Activated CD4-positive, alpha-beta T cell treated with anti-CD3 and anti-CD28 coated beads, Interleukin-2, amount 10 ng/mL, durations not matched to agents 24 days and 14 days (primary cell): ENCODE results near the gene PRDM2. TPM values are rescaled to one million over a fixed set of nuclear protein-coding genes. Genes with fewer than 3 reads are reported as not detected.

Experiments
- DNase-seq: peaks from one replicate; pipeline ENCODE4 v3.0.0; 2022
- H3K27ac Mint-ChIP-seq: one replicate; pipeline ENCODE4 v1.8.0; 2022; ENCODE audit warnings: mild to moderate bottlenecking, mixed read lengths
- H3K27me3 Mint-ChIP-seq: one replicate; pipeline ENCODE4 v1.8.0; 2022; ENCODE audit warnings: mixed read lengths
- H3K36me3 Mint-ChIP-seq: one replicate; pipeline ENCODE4 v1.8.0; 2022; ENCODE audit warnings: low read depth, mild to moderate bottlenecking, mixed read lengths
- H3K4me1 Mint-ChIP-seq: one replicate; pipeline ENCODE4 v1.8.0; 2021; ENCODE audit warnings: mixed read lengths
- H3K4me3 Mint-ChIP-seq: one replicate; pipeline ENCODE4 v1.8.0; 2022; ENCODE audit warnings: mild to moderate bottlenecking, moderate library complexity, mixed read lengths
- H3K9me3 Mint-ChIP-seq: one replicate; pipeline ENCODE4 v1.8.0; 2021; ENCODE audit warnings: mixed read lengths
- intact Hi-C: fragments of 100-400 bp; cut with micrococcal nuclease; formaldehyde crosslinking; loops from one replicate; pipeline ENCODE4 v1.15.1; 2023
- total RNA-seq: library from RNA; stranded (reverse); gene quantifications from 2 replicates; pipeline ENCODE4 v1.2.3, GENCODE V29; 2022

Gene PRDM2
- total RNA-seq, 1 donor from 2014 or later, result 45.9 TPM

- intact Hi-C loops, result no loop called here
Measured at GRCh38 chr1:13836136-13836535, 136.1 kb downstream of the PRDM2 start.

GRCh38 chr1:13836631-13837030 lies 136.6 kb downstream of the PRDM2 start:
- H3K4me1 Mint-ChIP-seq, result no peaks in the 10 kb centered on the region
- peaks cover 2% of the 10 kb centered on the region for H3K27me3 Mint-ChIP-seq
- H3K4me3 Mint-ChIP-seq, result no peak overlapping the region
- no peak for DNase-seq
- no peaks in the 10 kb centered on the region for H3K9me3 Mint-ChIP-seq
- no peak overlapping the region for H3K27ac Mint-ChIP-seq
- intact Hi-C loops, result no loop called here
- H3K36me3 Mint-ChIP-seq, result no peaks in the 10 kb centered on the region

More at GRCh38 chr1:13836136-13836535, 136.1 kb downstream of the PRDM2 start:
- DNase-seq, result no peak
- Mint-ChIP-seq H3K9me3 (no peaks in the 10 kb centered on the region), H3K27me3 (peaks cover 2% of the 10 kb centered on the region), H3K36me3 (no peaks in the 10 kb centered on the region), H3K27ac (no peak overlapping the region), H3K4me1 (no peaks in the 10 kb centered on the region), H3K4me3 (no peak overlapping the region)

GRCh38 chr1:13838236-13838635 lies 138.2 kb downstream of the PRDM2 start:
- Mint-ChIP-seq H3K9me3 (no peaks in the 10 kb centered on the region), H3K4me1 (no peaks in the 10 kb centered on the region), H3K36me3 (no peaks in the 10 kb centered on the region), H3K4me3 (no peak overlapping the region), H3K27ac (no peak overlapping the region), H3K27me3 (peaks cover 11% of the 10 kb centered on the region)
- no peak for DNase-seq
- intact Hi-C loops, result no loop called here

GRCh38 chr1:13842497-13842896 lies 142.5 kb downstream of the PRDM2 start:
- no peaks in the 10 kb centered on the region for H3K36me3 Mint-ChIP-seq
- H3K4me1 Mint-ChIP-seq, result no peaks in the 10 kb centered on the region
- H3K4me3 Mint-ChIP-seq, result no peak overlapping the region
- intact Hi-C loops, result no loop called here
- no peaks in the 10 kb centered on the region for H3K9me3 Mint-ChIP-seq
- no peak for DNase-seq
- peaks cover 23% of the 10 kb centered on the region for H3K27me3 Mint-ChIP-seq
- no peak overlapping the region for H3K27ac Mint-ChIP-seq

GRCh38 chr1:13851726-13852125 lies 151.7 kb downstream of the PRDM2 start:
- Mint-ChIP-seq H3K27me3 (peaks cover 2% of the 10 kb centered on the region), H3K9me3 (peaks cover 10% of the 10 kb centered on the region), H3K4me3 (no peak overlapping the region), H3K4me1 (no peaks in the 10 kb centered on the region), H3K27ac (no peak overlapping the region), H3K36me3 (no peaks in the 10 kb centered on the region)
- intact Hi-C loops, result no loop called here
- DNase-seq, result no peak

GRCh38 chr1:13855554-13855953 lies 155.6 kb downstream of the PRDM2 start:
- peaks cover 6% of the 10 kb centered on the region for H3K9me3 Mint-ChIP-seq
- DNase-seq, result no peak
- intact Hi-C loops, result no loop called here
- no peaks in the 10 kb centered on the region for H3K4me1 Mint-ChIP-seq
- H3K36me3 Mint-ChIP-seq, result no peaks in the 10 kb centered on the region
- H3K4me3 Mint-ChIP-seq, result no peak overlapping the region
- H3K27ac Mint-ChIP-seq, result no peak overlapping the region
- H3K27me3 Mint-ChIP-seq, result peaks cover 6% of the 10 kb centered on the region

GRCh38 chr1:13860031-13860430 lies 160.0 kb downstream of the PRDM2 start:
- Mint-ChIP-seq H3K4me3 (no peak overlapping the region), H3K4me1 (no peaks in the 10 kb centered on the region), H3K27ac (no peak overlapping the region), H3K36me3 (no peaks in the 10 kb centered on the region), H3K9me3 (no peaks in the 10 kb centered on the region), H3K27me3 (peaks cover 4% of the 10 kb centered on the region)
- intact Hi-C loops, result no loop called here
- DNase-seq, result no peak

GRCh38 chr1:13864760-13865159 lies 164.8 kb downstream of the PRDM2 start:
- peaks cover 4% of the 10 kb centered on the region for H3K27me3 Mint-ChIP-seq
- no peaks in the 10 kb centered on the region for H3K36me3 Mint-ChIP-seq
- H3K9me3 Mint-ChIP-seq, result no peaks in the 10 kb centered on the region
- no peaks in the 10 kb centered on the region for H3K4me1 Mint-ChIP-seq
- no peak for DNase-seq
- intact Hi-C loops, result no loop called here
- H3K4me3 Mint-ChIP-seq, result no peak overlapping the region
- no peak overlapping the region for H3K27ac Mint-ChIP-seq

DNA sequence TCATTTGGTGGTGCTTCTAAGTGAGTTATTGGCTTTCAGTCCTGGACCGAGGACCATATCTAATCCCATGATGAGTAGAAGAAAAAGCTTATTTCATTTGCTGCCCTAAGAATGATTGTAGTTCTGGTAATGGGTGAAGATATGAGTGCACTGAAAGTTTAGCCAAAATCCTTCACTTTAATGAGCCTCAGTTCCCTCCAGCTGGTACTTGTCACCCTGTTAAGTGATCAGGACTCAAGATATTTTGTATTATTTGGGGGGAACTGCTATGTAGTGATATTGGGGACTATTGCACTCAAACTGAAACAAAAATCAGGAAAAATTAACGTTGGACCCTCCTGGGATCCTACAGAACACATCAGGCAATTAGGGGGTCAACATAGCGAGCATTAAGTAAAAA lies 165.9 kb downstream of the PRDM2 start:
- H3K4me3 Mint-ChIP-seq, result no peak overlapping the region
- intact Hi-C loops, result no loop called here
- H3K27me3 Mint-ChIP-seq, result no peaks in the 10 kb centered on the region
- DNase-seq, result no peak
- H3K9me3 Mint-ChIP-seq, result no peaks in the 10 kb centered on the region
- H3K4me1 Mint-ChIP-seq, result no peaks in the 10 kb centered on the region
- no peak overlapping the region for H3K27ac Mint-ChIP-seq
- no peaks in the 10 kb centered on the region for H3K36me3 Mint-ChIP-seq

DNA sequence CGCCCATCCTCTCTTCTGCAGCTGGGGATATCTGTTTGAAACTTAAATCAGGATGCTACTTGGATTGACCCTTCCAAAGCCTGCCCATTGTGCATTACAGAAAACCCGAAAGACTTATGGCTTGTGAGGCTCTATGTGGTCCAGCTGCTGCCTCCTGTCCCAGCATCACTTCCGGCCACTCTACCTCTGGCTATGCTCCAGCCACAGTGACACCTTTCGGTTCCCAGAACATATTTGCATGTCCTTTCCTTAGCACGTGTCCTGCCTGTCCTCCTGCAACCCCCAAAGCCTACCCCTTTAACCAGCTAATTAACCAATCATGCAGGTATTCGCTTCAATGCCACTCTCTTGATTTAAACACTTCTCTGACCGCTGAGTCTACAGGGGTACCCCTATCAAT lies 167.6 kb downstream of the PRDM2 start:
- intact Hi-C loops, result no loop called here

GRCh38 chr1:13869172-13869797 lies 169.3 kb downstream of the PRDM2 start:
- no peaks in the 10 kb centered on the region for H3K27me3 Mint-ChIP-seq
- no peak for DNase-seq
- no peaks in the 10 kb centered on the region for H3K9me3 Mint-ChIP-seq
- no peak overlapping the region for H3K27ac Mint-ChIP-seq
- H3K4me1 Mint-ChIP-seq, result no peaks in the 10 kb centered on the region
- H3K4me3 Mint-ChIP-seq, result no peak overlapping the region
- intact Hi-C loops, result no loop called here
- H3K36me3 Mint-ChIP-seq, result no peaks in the 10 kb centered on the region

More for the DNA sequence above, 167.6 kb downstream of the PRDM2 start:
- H3K4me3 Mint-ChIP-seq, result no peak overlapping the region
- no peak for DNase-seq
- H3K4me1 Mint-ChIP-seq, result no peaks in the 10 kb centered on the region
- H3K9me3 Mint-ChIP-seq, result no peaks in the 10 kb centered on the region
- H3K36me3 Mint-ChIP-seq, result no peaks in the 10 kb centered on the region
- no peaks in the 10 kb centered on the region for H3K27me3 Mint-ChIP-seq
- H3K27ac Mint-ChIP-seq, result no peak overlapping the region

- no peaks in the 10 kb centered on the region for H3K27me3 Mint-ChIP-seq
- intact Hi-C loops, result no loop called here
- H3K4me1 Mint-ChIP-seq, result no peaks in the 10 kb centered on the region
- H3K36me3 Mint-ChIP-seq, result no peaks in the 10 kb centered on the region
- DNase-seq, result no peak
- H3K27ac Mint-ChIP-seq, result no peak overlapping the region
- H3K4me3 Mint-ChIP-seq, result no peak overlapping the region
- no peaks in the 10 kb centered on the region for H3K9me3 Mint-ChIP-seq
Measured at GRCh38 chr1:13871413-13871812, 171.4 kb downstream of the PRDM2 start.

- Mint-ChIP-seq H3K4me1 (no peaks in the 10 kb centered on the region), H3K27ac (no peak overlapping the region), H3K27me3 (no peaks in the 10 kb centered on the region), H3K36me3 (no peaks in the 10 kb centered on the region), H3K9me3 (no peaks in the 10 kb centered on the region), H3K4me3 (no peak overlapping the region)
- DNase-seq, result no peak
- intact Hi-C loops, result no loop called here
Measured at GRCh38 chr1:13871886-13872285, 171.9 kb downstream of the PRDM2 start.

GRCh38 chr1:13873032-13873431 lies 173.0 kb downstream of the PRDM2 start:
- Mint-ChIP-seq H3K4me3 (no peak overlapping the region), H3K27ac (no peak overlapping the region), H3K36me3 (no peaks in the 10 kb centered on the region), H3K9me3 (no peaks in the 10 kb centered on the region), H3K4me1 (no peaks in the 10 kb centered on the region), H3K27me3 (no peaks in the 10 kb centered on the region)
- no peak for DNase-seq
- intact Hi-C loops, result no loop called here
